Measurements from ENCODE around the gene TGFB2. TPM values are rescaled to one million over a fixed set of nuclear protein-coding genes. Genes with fewer than 3 reads are reported as not detected.

TGFB2 gene
- total and polyA plus RNA-seq, 2 experiments from 2014 or later: 0.31 to 1.4 TPM

- no peaks in the 10 kb centered on the region for H4K20me1 ChIP-seq (replicated peaks; ENCODE audit: insufficient read depth)
- H2AFZ ChIP-seq: peak overlapping the region; percentile 14; the same call in 1 of the 2 replicates
- TF ChIP-seq JUNB (IDR thresholded peaks at IDR 0.05; ENCODE audit: unreplicated experiment): no peak
- TF ChIP-seq EZH2 (IDR thresholded peaks at IDR 0.05; ENCODE audit: low read depth, unreplicated experiment): no peak
- no peak for TF ChIP-seq ZNF331 (CRISPR knock-in tag; IDR thresholded peaks at IDR 0.05; ENCODE audit: low read depth)
- no peak for TF ChIP-seq POLR2AphosphoS5 (IDR thresholded peaks at IDR 0.05; ENCODE audit: low read depth)
- no peak for TF ChIP-seq EZH2phosphoT487 (IDR thresholded peaks at IDR 0.05; ENCODE audit: unreplicated experiment)
- TF ChIP-seq STAT1 (IDR thresholded peaks at IDR 0.05; ENCODE audit: unreplicated experiment): no peak
- TF ChIP-seq NANOG (IDR thresholded peaks at IDR 0.05; ENCODE audit: borderline replicate concordance): no peak
- TF ChIP-seq ETS1 (IDR thresholded peaks at IDR 0.05): no peak
- TF ChIP-seq CREB1 (CRISPR knock-in tag; IDR thresholded peaks at IDR 0.05; ENCODE audit: low read depth): no peak
- no peak for TF ChIP-seq ZNF114 (CRISPR knock-in tag; IDR thresholded peaks at IDR 0.05)
- no peak for TF ChIP-seq ZNF462 (CRISPR knock-in tag; IDR thresholded peaks at IDR 0.05)
- TF ChIP-seq REST (IDR thresholded peaks at IDR 0.05; ENCODE audit: unreplicated experiment): no peak
- TF ChIP-seq CTCF (conservative IDR thresholded peaks at IDR 0.05; ENCODE audit: low read depth in 2 of 2): no peak
- H3K4me3 ChIP-seq: no peak overlapping the region
- no peak for DNase-seq (ENCODE audit: low spot score)
- H3K4me1 ChIP-seq (ENCODE audit: insufficient read depth): peaks cover 22% of the 10 kb centered on the region
- Mint-ChIP-seq H3K4me1 (peaks cover 23% of the 10 kb centered on the region), H3K4me3 (no peak overlapping the region), H3K27ac (peak overlapping the region; percentile 66; the same call in 1 of the 2 replicates), H3K27me3 (ENCODE audit: insufficient read depth, low read depth, poor library complexity) (peaks cover 6% of the 10 kb centered on the region), H3K9me3 (peaks cover 2% of the 10 kb centered on the region; the same call in 1 of the 3 replicates), H3K36me3 (ENCODE audit: low read depth) (peaks cover 4% of the 10 kb centered on the region; the same call in 1 of the 3 replicates)
- no peaks in the 10 kb centered on the region for H3K79me2 ChIP-seq (replicated peaks; ENCODE audit: insufficient read depth)
- H3K36me3 ChIP-seq (ENCODE audit: insufficient read depth): no peaks in the 10 kb centered on the region
- no peaks in the 10 kb centered on the region for H3K27me3 ChIP-seq (ENCODE audit: insufficient read depth)
- H3F3A ChIP-seq (replicated peaks; ENCODE audit: low read depth): no peaks in the 10 kb centered on the region
- no peak for ATAC-seq
- H3K9me2 ChIP-seq (ENCODE audit: insufficient read depth): peaks cover 3% of the 10 kb centered on the region; the same call in 1 of the 2 replicates
- peak overlapping the region; percentile 67 for H3K4me2 ChIP-seq
- H3K27ac ChIP-seq (ENCODE audit: low read depth): no peak overlapping the region
Observed at GRCh38 chr1:218401998-218402785, 57.1 kb downstream of the TGFB2 start.

Measured in GM23338 (cell line).